Panc1 (cell line): ENCODE data around the gene TAB3. TPM values are rescaled to one million over a fixed set of nuclear protein-coding genes. Genes with fewer than 3 reads are reported as not detected.

Experiments
- ATAC-seq: fragments of 200-7000 bp; cut with Tn5 transposase; 2 replicates; pipeline ENCODE4 v1.9.1; 2020; ENCODE audit warnings: mild to moderate bottlenecking, moderate library complexity
- BruUV-seq: library from RNA; stranded (reverse); fragments of 400-500 nt; replicated peaks from 2 replicates; lab custom pipeline; 2021; lab: Mats Ljungman, UMichigan
- CTCF ChIA-PET: fragments of 300-600 bp; sonication (Branson Sonifier 250); formaldehyde crosslinking; loops from one replicate; lab custom pipeline; 2022; ENCODE audit warnings: antibody characterized with exemption; lab: Charles Lee
- POLR2A ChIA-PET: fragments of 300-600 bp; sonication (Branson Sonifier 250); formaldehyde crosslinking; loops from one replicate; lab custom pipeline; 2022; ENCODE audit warnings: antibody characterized with exemption; lab: Charles Lee
- DNase-seq: peaks from one replicate; pipeline ENCODE4 v3.0.0-alpha.2; 2010; ENCODE audit warnings: low read depth, low spot score
- H3K27ac ChIP-seq: 2 replicates; pipeline ENCODE4 v1.5.1; 2011; ENCODE audit warnings: mild to moderate bottlenecking, low read length, inconsistent platforms
- H3K27me3 ChIP-seq: fragments of 200-500 bp; sonication (Bioruptor generic); 2 replicates; pipeline ENCODE4 v1.6.0; 2014; ENCODE audit warnings: low read length, inconsistent platforms; ENCODE audit not compliant: control insufficient read depth, insufficient read depth
- H3K36me3 ChIP-seq: fragments of 200-500 bp; sonication (Bioruptor generic); 2 replicates; pipeline ENCODE4 v1.5.1; 2014; ENCODE audit warnings: inconsistent platforms, mild to moderate bottlenecking, low read length, moderate library complexity; ENCODE audit not compliant: control insufficient read depth, insufficient read depth
- H3K4me1 ChIP-seq: 2 replicates; pipeline ENCODE4 v1.5.1; 2011; ENCODE audit warnings: inconsistent platforms, mild to moderate bottlenecking, low read length, moderate library complexity; ENCODE audit not compliant: control insufficient read depth, insufficient read depth
- H3K4me3 ChIP-seq, 2 experiments: 2 replicates each; pipeline ENCODE4 v1.5.1; 2011 to 2012; ENCODE audit warnings: low read depth in 2 of 2, low read length in 2 of 2, mild to moderate bottlenecking in 2 of 2, inconsistent platforms in 1 of 2, moderate library complexity in 1 of 2
- H3K9me3 ChIP-seq: fragments of 200-500 bp; sonication (Bioruptor generic); 2 replicates; pipeline ENCODE4 v1.5.1; 2014; ENCODE audit warnings: low read depth, mild to moderate bottlenecking, inconsistent platforms, low read length, moderate library complexity; ENCODE audit not compliant: control insufficient read depth, insufficient read depth
- POLR2AphosphoS5 ChIP-seq: IDR thresholded peaks from 2 replicates; pipeline ENCODE4 v1.6.1; 2012; ENCODE audit warnings: mild to moderate bottlenecking, low read depth, low read length, moderate library complexity
- SIN3A ChIP-seq: IDR thresholded peaks from 2 replicates; pipeline ENCODE4 v1.6.1; 2012; ENCODE audit warnings: low read depth, mild to moderate bottlenecking, low read length, moderate library complexity, borderline replicate concordance; ENCODE audit not compliant: insufficient read depth
- TCF7L2 ChIP-seq: IDR thresholded peaks from 2 replicates; pipeline ENCODE4 v1.6.1; 2011; ENCODE audit warnings: mild to moderate bottlenecking, low read depth, low read length, inconsistent platforms
- in situ Hi-C: cut with HindIII; loops from 2 replicates; pipeline ENCODE4 v1.10.0; 2016; ENCODE audit warnings: low sequenced_read_pairs, low pct_unique_long_range_greater_than_20kb
- intact Hi-C: fragments of 100-400 bp; cut with micrococcal nuclease; formaldehyde crosslinking; loops from one replicate; pipeline ENCODE4 v1.10.0; 2022; ENCODE audit not compliant: unreplicated experiment
- total RNA-seq: library from RNA; stranded (reverse); gene quantifications from one replicate; pipeline ENCODE4 v1.2.1, GENCODE V29; 2021; ENCODE audit not compliant: unreplicated experiment
- TF ChIP-seq, protein P1 (sequence below), 2 experiments: IDR thresholded peaks; 2 replicates each; pipeline ENCODE4 v1.6.1; 2011 to 2012; ENCODE audit warnings: low read depth in 2 of 2, control low read depth in 1 of 2, low read length in 1 of 2, mild to moderate bottlenecking in 1 of 2, moderate library complexity in 1 of 2; ENCODE audit not compliant: insufficient read depth in 1 of 2
- TF ChIP-seq, protein P2 (sequence below): fragments of 450-650 bp; IDR thresholded peaks from 2 replicates; pipeline ENCODE4 v1.5.1; 2017; ENCODE audit warnings: mild to moderate bottlenecking

The TAB3 gene
- total RNA-seq, 1 experiment from 2014 or later, result 7.7 TPM

GRCh38 chrX:30895370-30895769, 6.3 kb upstream of the TAB3 start:
- BruUV-seq, result no TSS peak

GRCh38 chrX:30893206-30893605, 4.2 kb upstream of the TAB3 start:
- ChIA-PET CTCF (no interaction called here), POLR2A (no interaction called here)
- in situ Hi-C loops, result no loop called here
- no peak for ATAC-seq
- intact Hi-C loops, result no loop called here
- no peak for DNase-seq
- Histone ChIP-seq H3K27me3 (no peaks in the 10 kb centered on the region), H3K4me3 (no peak overlapping the region), H3K36me3 (no peaks in the 10 kb centered on the region), H3K27ac (no peak overlapping the region), H3K4me1 (no peaks in the 10 kb centered on the region), H3K9me3 (no peaks in the 10 kb centered on the region)
- TF ChIP-seq, protein P1, sequence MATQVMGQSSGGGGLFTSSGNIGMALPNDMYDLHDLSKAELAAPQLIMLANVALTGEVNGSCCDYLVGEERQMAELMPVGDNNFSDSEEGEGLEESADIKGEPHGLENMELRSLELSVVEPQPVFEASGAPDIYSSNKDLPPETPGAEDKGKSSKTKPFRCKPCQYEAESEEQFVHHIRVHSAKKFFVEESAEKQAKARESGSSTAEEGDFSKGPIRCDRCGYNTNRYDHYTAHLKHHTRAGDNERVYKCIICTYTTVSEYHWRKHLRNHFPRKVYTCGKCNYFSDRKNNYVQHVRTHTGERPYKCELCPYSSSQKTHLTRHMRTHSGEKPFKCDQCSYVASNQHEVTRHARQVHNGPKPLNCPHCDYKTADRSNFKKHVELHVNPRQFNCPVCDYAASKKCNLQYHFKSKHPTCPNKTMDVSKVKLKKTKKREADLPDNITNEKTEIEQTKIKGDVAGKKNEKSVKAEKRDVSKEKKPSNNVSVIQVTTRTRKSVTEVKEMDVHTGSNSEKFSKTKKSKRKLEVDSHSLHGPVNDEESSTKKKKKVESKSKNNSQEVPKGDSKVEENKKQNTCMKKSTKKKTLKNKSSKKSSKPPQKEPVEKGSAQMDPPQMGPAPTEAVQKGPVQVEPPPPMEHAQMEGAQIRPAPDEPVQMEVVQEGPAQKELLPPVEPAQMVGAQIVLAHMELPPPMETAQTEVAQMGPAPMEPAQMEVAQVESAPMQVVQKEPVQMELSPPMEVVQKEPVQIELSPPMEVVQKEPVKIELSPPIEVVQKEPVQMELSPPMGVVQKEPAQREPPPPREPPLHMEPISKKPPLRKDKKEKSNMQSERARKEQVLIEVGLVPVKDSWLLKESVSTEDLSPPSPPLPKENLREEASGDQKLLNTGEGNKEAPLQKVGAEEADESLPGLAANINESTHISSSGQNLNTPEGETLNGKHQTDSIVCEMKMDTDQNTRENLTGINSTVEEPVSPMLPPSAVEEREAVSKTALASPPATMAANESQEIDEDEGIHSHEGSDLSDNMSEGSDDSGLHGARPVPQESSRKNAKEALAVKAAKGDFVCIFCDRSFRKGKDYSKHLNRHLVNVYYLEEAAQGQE (IDR thresholded peaks at IDR 0.05; ENCODE audit: insufficient read depth in 1 of 2, low read depth in 2 of 2, low read length in 1 of 2), result no peak
- BruUV-seq, result no TSS peak

More at GRCh38 chrX:30895370-30895769, 6.3 kb upstream of the TAB3 start:
- H3K27ac ChIP-seq, result no peak overlapping the region
- H3K36me3 ChIP-seq, result no peaks in the 10 kb centered on the region
- CTCF ChIA-PET, result no interaction called here
- H3K9me3 ChIP-seq, result no peaks in the 10 kb centered on the region
- intact Hi-C loops, result no loop called here
- POLR2A ChIA-PET, result no interaction called here
- no peak overlapping the region for H3K4me3 ChIP-seq
- in situ Hi-C loops, result no loop called here
- no peak for ATAC-seq
- TF ChIP-seq, protein P2, sequence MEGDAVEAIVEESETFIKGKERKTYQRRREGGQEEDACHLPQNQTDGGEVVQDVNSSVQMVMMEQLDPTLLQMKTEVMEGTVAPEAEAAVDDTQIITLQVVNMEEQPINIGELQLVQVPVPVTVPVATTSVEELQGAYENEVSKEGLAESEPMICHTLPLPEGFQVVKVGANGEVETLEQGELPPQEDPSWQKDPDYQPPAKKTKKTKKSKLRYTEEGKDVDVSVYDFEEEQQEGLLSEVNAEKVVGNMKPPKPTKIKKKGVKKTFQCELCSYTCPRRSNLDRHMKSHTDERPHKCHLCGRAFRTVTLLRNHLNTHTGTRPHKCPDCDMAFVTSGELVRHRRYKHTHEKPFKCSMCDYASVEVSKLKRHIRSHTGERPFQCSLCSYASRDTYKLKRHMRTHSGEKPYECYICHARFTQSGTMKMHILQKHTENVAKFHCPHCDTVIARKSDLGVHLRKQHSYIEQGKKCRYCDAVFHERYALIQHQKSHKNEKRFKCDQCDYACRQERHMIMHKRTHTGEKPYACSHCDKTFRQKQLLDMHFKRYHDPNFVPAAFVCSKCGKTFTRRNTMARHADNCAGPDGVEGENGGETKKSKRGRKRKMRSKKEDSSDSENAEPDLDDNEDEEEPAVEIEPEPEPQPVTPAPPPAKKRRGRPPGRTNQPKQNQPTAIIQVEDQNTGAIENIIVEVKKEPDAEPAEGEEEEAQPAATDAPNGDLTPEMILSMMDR, result no peak
- TF ChIP-seq POLR2AphosphoS5 (no peak), SIN3A (no peak), TCF7L2 (no peak)
- TF ChIP-seq, protein P1 (IDR thresholded peaks at IDR 0.05; ENCODE audit: insufficient read depth in 1 of 2, low read depth in 2 of 2, low read length in 1 of 2), result no peak
- DNase-seq, result no peak
- H3K27me3 ChIP-seq, result no peaks in the 10 kb centered on the region
- no peaks in the 10 kb centered on the region for H3K4me1 ChIP-seq
